A673 (cell line): Measurements from ENCODE around the gene TMEM92.

Experiments
- CTCF ChIP-seq: fragments of 300-800, 200-600 bp; sonication (generic); conservative IDR thresholded peaks from 2 replicates; pipeline ENCODE4 v1.5.1; 2017; ENCODE audit warnings: low read depth, mild to moderate bottlenecking, antibody characterized with exemption, low read length, moderate library complexity, mixed read lengths
- EZH2 ChIP-seq: fragments of 200-600 bp; sonication (generic); IDR thresholded peaks from 2 replicates; pipeline ENCODE4 v1.6.1; 2017; ENCODE audit warnings: borderline replicate concordance, low read depth, mild to moderate bottlenecking, mixed read lengths, antibody characterized with exemption, low read length; ENCODE audit not compliant: poor library complexity, severe bottlenecking

GRCh38 chr17:50323060-50323459 lies 48.8 kb downstream of the TMEM92 start:
- TF ChIP-seq CTCF (no peak), EZH2 (no peak)
